HepG2 (cell line): ENCODE results near the gene CCT7. TPM values are rescaled to one million over a fixed set of nuclear protein-coding genes. Genes with fewer than 3 reads are reported as not detected.

Experiments
- ARNTL ChIP-seq: sonication (generic); formaldehyde crosslinking; IDR thresholded peaks from 2 replicates; pipeline ENCODE4 v1.4.0; 2020; ENCODE audit warnings: mild to moderate bottlenecking, missing genetic modification reagents
- BCL3 ChIP-seq: sonication (generic); formaldehyde crosslinking; IDR thresholded peaks from 2 replicates; pipeline ENCODE4 v1.5.1; 2020; ENCODE audit warnings: mild to moderate bottlenecking, missing genetic modification reagents, moderate library complexity
- BCL6 ChIP-seq: IDR thresholded peaks from 2 replicates; pipeline ENCODE4 v1.6.1; 2016; ENCODE audit warnings: missing genetic modification reagents, missing compliant biosample characterization
- CSRNP2 ChIP-seq: sonication (generic); formaldehyde crosslinking; conservative IDR thresholded peaks from 2 replicates; pipeline ENCODE4 v1.8.0; 2022; ENCODE audit warnings: low read depth, missing genetic modification reagents
- GRHL1 ChIP-seq: sonication (generic); formaldehyde crosslinking; conservative IDR thresholded peaks from 2 replicates; pipeline ENCODE4 v1.8.0; 2022; ENCODE audit warnings: missing genetic modification reagents
- HNRNPK ChIP-seq: fragments of 200-400 bp; formaldehyde crosslinking; IDR thresholded peaks from 2 replicates; pipeline ENCODE4 v1.6.1; 2018; ENCODE audit warnings: low read length, low read depth, moderate library complexity, mild to moderate bottlenecking; ENCODE audit not compliant: poor library complexity, severe bottlenecking
- NCOA5 ChIP-seq: sonication (generic); formaldehyde crosslinking; IDR thresholded peaks from 2 replicates; pipeline ENCODE4 v1.4.0; 2020; ENCODE audit warnings: missing genetic modification reagents
- PTBP1 ChIP-seq: fragments of 200-400 bp; formaldehyde crosslinking; IDR thresholded peaks from 2 replicates; pipeline ENCODE4 v1.6.1; 2018; ENCODE audit warnings: low read length, low read depth; ENCODE audit not compliant: poor library complexity, severe bottlenecking
- SMAD9 ChIP-seq: sonication (generic); formaldehyde crosslinking; IDR thresholded peaks from 2 replicates; pipeline ENCODE4 v1.5.1; 2020; ENCODE audit warnings: mild to moderate bottlenecking, missing genetic modification reagents
- SMARCC2 ChIP-seq: fragments of 450-650 bp; IDR thresholded peaks from 2 replicates; pipeline ENCODE4 v1.6.1; 2017; ENCODE audit warnings: antibody characterized with exemption, mild to moderate bottlenecking
- STAT6 ChIP-seq: sonication (generic); formaldehyde crosslinking; IDR thresholded peaks from 2 replicates; pipeline ENCODE4 v1.4.0; 2020; ENCODE audit warnings: missing genetic modification reagents, mild to moderate bottlenecking, borderline replicate concordance
- ZNF224 ChIP-seq: sonication (generic); formaldehyde crosslinking; IDR thresholded peaks from 2 replicates; pipeline ENCODE4 v1.5.0; 2020; ENCODE audit warnings: mild to moderate bottlenecking, missing genetic modification reagents
- ZNF331 ChIP-seq: sonication (generic); formaldehyde crosslinking; IDR thresholded peaks from 2 replicates; pipeline ENCODE4 v1.4.0; 2020; ENCODE audit warnings: missing genetic modification reagents
- ZNF570 ChIP-seq: sonication (generic); formaldehyde crosslinking; IDR thresholded peaks from 2 replicates; pipeline ENCODE4 v1.4.0; 2020; ENCODE audit warnings: mild to moderate bottlenecking, missing genetic modification reagents, borderline replicate concordance
- ZNF598 ChIP-seq: sonication (generic); formaldehyde crosslinking; IDR thresholded peaks from 2 replicates; pipeline ENCODE4 v1.5.1; 2020; ENCODE audit warnings: mild to moderate bottlenecking, missing genetic modification reagents, borderline replicate concordance
- polyA plus RNA-seq, 8 experiments: library from polyadenylated mRNA; depleted of rRNA in 3 of 8; stranded (reverse) in 7 of 8; unstranded in 1 of 8; fragments of >200 nt; fragmentation: Illumina TruSeq in 4 of 8; extraction: Trizol in 4 of 8; gene quantifications; 2 replicates each; pipeline versions ENCODE4 v1.2.1 to v1.2.3, GENCODE V29; 2011 to 2016; ENCODE audit warnings: low read depth in 4 of 8, missing spikeins in 1 of 8, mixed read lengths in 1 of 8; ENCODE audit not compliant: insufficient read depth in 1 of 8
- total RNA-seq, 5 experiments: library from RNA; depleted of rRNA; stranded (reverse); fragments of >200 nt; fragmentation: Illumina TruSeq; extraction: Trizol; gene quantifications; 2 replicates each; pipeline ENCODE4 v1.2.3, GENCODE V29; 2016; ENCODE audit warnings: low read depth in 1 of 5
- TF ChIP-seq, protein P1 (sequence below): sonication (generic); formaldehyde crosslinking; IDR thresholded peaks from 2 replicates; pipeline ENCODE4 v1.5.0; 2020; ENCODE audit warnings: missing genetic modification reagents
- TF ChIP-seq, protein P2 (sequence below): sonication (generic); formaldehyde crosslinking; IDR thresholded peaks from 2 replicates; pipeline ENCODE4 v1.8.1; 2023; ENCODE audit warnings: missing genetic modification reagents, inconsistent platforms, borderline replicate concordance

The CCT7 gene
- total and polyA plus RNA-seq, 2 of the 13 experiments (the other 11 are each of a cell fraction or from before 2014, with no cell fraction given), result 347 to 517 TPM

GRCh38 chr2:73290049-73290839, 56.1 kb downstream of the CCT7 start (continued):
- TF ChIP-seq, protein P1, sequence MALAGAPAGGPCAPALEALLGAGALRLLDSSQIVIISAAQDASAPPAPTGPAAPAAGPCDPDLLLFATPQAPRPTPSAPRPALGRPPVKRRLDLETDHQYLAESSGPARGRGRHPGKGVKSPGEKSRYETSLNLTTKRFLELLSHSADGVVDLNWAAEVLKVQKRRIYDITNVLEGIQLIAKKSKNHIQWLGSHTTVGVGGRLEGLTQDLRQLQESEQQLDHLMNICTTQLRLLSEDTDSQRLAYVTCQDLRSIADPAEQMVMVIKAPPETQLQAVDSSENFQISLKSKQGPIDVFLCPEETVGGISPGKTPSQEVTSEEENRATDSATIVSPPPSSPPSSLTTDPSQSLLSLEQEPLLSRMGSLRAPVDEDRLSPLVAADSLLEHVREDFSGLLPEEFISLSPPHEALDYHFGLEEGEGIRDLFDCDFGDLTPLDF (CRISPR knock-in tag), result no peak
- no peak for TF ChIP-seq CSRNP2 (CRISPR knock-in tag)
- no peak for TF ChIP-seq BCL6
- no peak for TF ChIP-seq HNRNPK
- TF ChIP-seq ZNF598 (CRISPR knock-in tag), result no peak
- no peak for TF ChIP-seq ARNTL
- TF ChIP-seq NCOA5 (CRISPR knock-in tag), result no peak
- TF ChIP-seq STAT6 (CRISPR knock-in tag), result no peak
- no peak for TF ChIP-seq GRHL1 (CRISPR knock-in tag)
- peak; percentile 21; the same call in 1 of the 2 replicates for TF ChIP-seq ZNF331 (CRISPR knock-in tag)
- TF ChIP-seq ZNF570, result no peak
- no peak for TF ChIP-seq PTBP1
- TF ChIP-seq SMARCC2, result no peak
- TF ChIP-seq SMAD9 (CRISPR knock-in tag), result no peak
- no peak for TF ChIP-seq ZNF224 (CRISPR knock-in tag)
- TF ChIP-seq, protein P2, sequence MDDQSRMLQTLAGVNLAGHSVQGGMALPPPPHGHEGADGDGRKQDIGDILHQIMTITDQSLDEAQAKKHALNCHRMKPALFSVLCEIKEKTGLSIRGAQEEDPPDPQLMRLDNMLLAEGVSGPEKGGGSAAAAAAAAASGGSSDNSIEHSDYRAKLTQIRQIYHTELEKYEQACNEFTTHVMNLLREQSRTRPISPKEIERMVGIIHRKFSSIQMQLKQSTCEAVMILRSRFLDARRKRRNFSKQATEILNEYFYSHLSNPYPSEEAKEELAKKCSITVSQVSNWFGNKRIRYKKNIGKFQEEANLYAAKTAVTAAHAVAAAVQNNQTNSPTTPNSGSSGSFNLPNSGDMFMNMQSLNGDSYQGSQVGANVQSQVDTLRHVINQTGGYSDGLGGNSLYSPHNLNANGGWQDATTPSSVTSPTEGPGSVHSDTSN (CRISPR knock-in tag), result no peak
- TF ChIP-seq BCL3 (CRISPR knock-in tag), result no peak
